Heart left ventricle (tissue), 16 donors: ENCODE data around the gene NR2F1. TPM values are rescaled to one million over a fixed set of nuclear protein-coding genes. Genes with fewer than 3 reads are reported as not detected.

Experiments
- ATAC-seq, 4 donors: fragments of 200-7000 bp; cut with Tn5 transposase; one replicate each; pipeline ENCODE4 v1.9.1; 2020 to 2022; ENCODE audit warnings: moderate library complexity in 4 of 4, mild to moderate bottlenecking in 3 of 4, moderate number of reproducible peaks in 1 of 4
- DNase-seq, 5 donors: peaks; one replicate each; pipeline ENCODE4 v3.0.0-alpha.2; 2020
- H3K27ac ChIP-seq, 12 donors: fragments of 200-600 bp; sonication (generic) in 4 of 12; one replicate each; pipeline versions ENCODE4 v1.5.0 to v1.8.0; 2016 to 2022; ENCODE audit warnings: mild to moderate bottlenecking in 2 of 12
- H3K27me3 ChIP-seq, 9 donors: fragments of 200-600 bp; sonication (generic) in 2 of 9; one replicate each; pipeline versions ENCODE4 v1.5.1 to v1.8.0; 2016 to 2022; ENCODE audit warnings: mild to moderate bottlenecking in 3 of 9
- H3K36me3 ChIP-seq, 9 donors: fragments of 200-600 bp; sonication (generic) in 2 of 9; one replicate each; pipeline versions ENCODE4 v1.5.0 to v1.8.0; 2018 to 2022; ENCODE audit warnings: mild to moderate bottlenecking in 2 of 9
- H3K4me1 ChIP-seq, 12 donors: fragments of 200-600 bp; sonication (generic) in 4 of 12; one replicate each; pipeline versions ENCODE4 v1.5.0 to v1.8.0; 2016 to 2022; ENCODE audit warnings: mild to moderate bottlenecking in 3 of 12
- H3K4me3 ChIP-seq, 12 donors: fragments of 200-600 bp; sonication (generic) in 4 of 12; one replicate each; pipeline versions ENCODE4 v1.5.0 to v1.8.0; 2017 to 2022; ENCODE audit warnings: mild to moderate bottlenecking in 9 of 12, moderate library complexity in 4 of 12
- H3K9me3 ChIP-seq, 12 donors: fragments of 200-600 bp; sonication (generic) in 4 of 12; one replicate each; pipeline versions ENCODE4 v1.5.0 to v1.8.0; 2016 to 2022; ENCODE audit warnings: mild to moderate bottlenecking in 1 of 12
- POLR2A ChIP-seq, 2 donors: fragments of 450-650 bp; IDR thresholded peaks; one replicate each; pipeline ENCODE4 v1.6.1; 2017; ENCODE audit warnings: antibody characterized with exemption in 2 of 2, mild to moderate bottlenecking in 2 of 2, moderate library complexity in 2 of 2
- WGBS, 4 donors: extraction: QIAGEN DNeasy Blood & Tissue Kit in 2 of 4; methylation state at CpG; one replicate each; pipeline versions ENCODE4 v1.1.5 to v1.1.7; 2013 to 2018; 5-methylcytosine and 5-hydroxymethylcytosine counted together
- intact Hi-C, 10 donors: fragments of 100-400 bp; cut with DNase I; formaldehyde crosslinking; loops; one replicate each; pipeline versions ENCODE4 v1.11.1 to v1.14.2; 2022
- polyA plus RNA-seq, 2 donors: library from polyadenylated mRNA; stranded (reverse); fragments of 200-250 nt; gene quantifications; one replicate each; pipeline ENCODE4 v1.2.3, GENCODE V29; 2013
- total RNA-seq, 9 donors: library from RNA; depleted of rRNA in 2 of 9; stranded (reverse); fragments of >200 nt in 2 of 9; fragmentation: NEBNext Ultra II Directional in 3 of 9; extraction: Animal tissue kit (Norgen Biotek cat#: 25700) in 3 of 9; gene quantifications; one replicate each; pipeline versions ENCODE4 v1.1.0 to v1.2.4, GENCODE V29; 2016 to 2023
- TF ChIP-seq, protein P1 (sequence below), 12 donors: fragments of 200-600 bp; sonication (generic) in 4 of 12; IDR thresholded peaks; one replicate each; pipeline versions ENCODE4 v1.5.0 to v1.8.0; 2018 to 2022; ENCODE audit warnings: antibody characterized with exemption in 12 of 12, mild to moderate bottlenecking in 5 of 12
- donor health status: ischemic (EF 13 %, LVEDD 7.1; RV severe dilation, severe dysfunction).
- donor health status: healthy with polysubstance abuse.
- donor health status: DM: no; HTN: yes; CAD: no.
- donor health status: DM: no; HTN: no; CAD: no.
- donor health status: ischemic (EF 25% LVEDD 6.9; RV normal size, moderate dysfunction).
- donor health status: ischemic (EF 25% LVEDD 5.7; RV mildly dilated, moderate dysfunction).
- donor health status: healthy.
- donor health status: DM: yes; HTN: yes; CAD: no.
- donor health status: ischemic (EF 35%, LVEDD 5.7; RV mildly dilated, moderate dysfunction).
- donor health status: nonischemic (EF 11% LVEDD 7.7; RV severe dilation, severe dysfunction).
- donor health status: DM: yes; HTN: yes; CAD: no.
- donor health status: PGD.
- donor health status: ischemic (EF 29% LVEDD 5.4; RV normal size, mild dysfunction).
- donor health status: nonischemic (EF 23%, LVEDD 6.1; RV moderate dilation, normal function).

Gene NR2F1
- total and polyA plus RNA-seq, 11 donors = 0.37 to 13.5 (median 0.57) TPM; not detected in 3

DNA sequence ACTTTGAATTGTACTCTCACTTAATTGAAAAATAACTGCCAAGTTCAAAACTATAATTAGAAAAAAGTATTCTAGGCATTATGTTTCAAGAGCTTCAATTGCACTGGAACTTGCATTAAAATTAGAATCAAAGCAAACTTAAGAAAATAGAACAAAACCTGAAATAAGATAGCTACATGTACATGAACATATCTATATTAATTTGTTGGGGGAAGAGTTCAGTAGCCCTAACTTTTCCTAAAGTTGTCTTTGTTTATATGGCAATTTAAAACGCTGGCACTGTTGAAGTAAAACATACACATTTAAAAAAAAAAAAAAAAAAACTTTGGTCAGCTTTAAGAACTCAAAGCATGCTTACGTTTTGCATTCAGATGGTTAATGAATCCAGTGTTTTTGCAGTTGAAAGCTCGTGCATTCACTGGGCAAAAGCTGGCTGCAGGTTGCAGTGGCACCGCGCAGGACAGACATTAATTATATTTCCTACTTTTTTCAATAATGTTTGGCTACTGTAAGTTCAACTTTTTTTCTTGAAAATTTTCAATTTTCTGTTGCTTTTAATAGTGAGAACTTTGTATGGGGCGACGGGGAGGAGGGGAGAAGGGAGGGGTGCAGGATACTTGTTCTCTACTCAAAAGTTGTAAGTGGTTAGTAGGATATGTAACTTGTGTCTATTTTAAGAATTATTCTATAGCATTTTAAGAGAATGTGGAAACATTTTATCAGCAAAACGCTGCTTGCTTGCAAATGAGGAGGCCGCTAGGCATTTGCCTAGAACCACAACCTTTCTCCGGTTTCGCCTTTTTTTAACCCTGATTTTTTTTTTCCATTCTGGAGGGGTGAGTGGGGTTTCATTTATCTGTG, 3.9 kb downstream of the NR2F1 start:
- WGBS, 4 donors = 40 to 55% (median 52%) methylated on average over 11 of the region's 11 CpGs
- no peak overlapping the region for H3K27ac ChIP-seq
- H3K4me3 ChIP-seq = no peak overlapping the region
- TF ChIP-seq POLR2A (IDR thresholded peaks at IDR 0.05) = no peak
- TF ChIP-seq, protein P1, sequence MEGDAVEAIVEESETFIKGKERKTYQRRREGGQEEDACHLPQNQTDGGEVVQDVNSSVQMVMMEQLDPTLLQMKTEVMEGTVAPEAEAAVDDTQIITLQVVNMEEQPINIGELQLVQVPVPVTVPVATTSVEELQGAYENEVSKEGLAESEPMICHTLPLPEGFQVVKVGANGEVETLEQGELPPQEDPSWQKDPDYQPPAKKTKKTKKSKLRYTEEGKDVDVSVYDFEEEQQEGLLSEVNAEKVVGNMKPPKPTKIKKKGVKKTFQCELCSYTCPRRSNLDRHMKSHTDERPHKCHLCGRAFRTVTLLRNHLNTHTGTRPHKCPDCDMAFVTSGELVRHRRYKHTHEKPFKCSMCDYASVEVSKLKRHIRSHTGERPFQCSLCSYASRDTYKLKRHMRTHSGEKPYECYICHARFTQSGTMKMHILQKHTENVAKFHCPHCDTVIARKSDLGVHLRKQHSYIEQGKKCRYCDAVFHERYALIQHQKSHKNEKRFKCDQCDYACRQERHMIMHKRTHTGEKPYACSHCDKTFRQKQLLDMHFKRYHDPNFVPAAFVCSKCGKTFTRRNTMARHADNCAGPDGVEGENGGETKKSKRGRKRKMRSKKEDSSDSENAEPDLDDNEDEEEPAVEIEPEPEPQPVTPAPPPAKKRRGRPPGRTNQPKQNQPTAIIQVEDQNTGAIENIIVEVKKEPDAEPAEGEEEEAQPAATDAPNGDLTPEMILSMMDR (IDR thresholded peaks at IDR 0.05) = no peak
- H3K27me3 ChIP-seq = peaks cover 36 to 89% (median 55%) of the 10 kb centered on the region in 9 donors
- no peaks in the 10 kb centered on the region for H3K36me3 ChIP-seq
- H3K4me1 ChIP-seq = peaks cover 0 to 32% (median 10%) of the 10 kb centered on the region in 12 donors
- DNase-seq (no peak), ATAC-seq (no peak)
- intact Hi-C loops = loop anchor here in 4 of 10 donors (10.0 kb wide), 3 partner anchors 328 to 1148 kb away; no protein-coding TSS in a partner anchor
- no peaks in the 10 kb centered on the region for H3K9me3 ChIP-seq

GRCh38 chr5:93587597-93588351, 4.8 kb downstream of the NR2F1 start:
- no peaks in the 10 kb centered on the region for H3K36me3 ChIP-seq
- TF ChIP-seq, protein P1 (IDR thresholded peaks at IDR 0.05) = no peak
- no peak for TF ChIP-seq POLR2A (IDR thresholded peaks at IDR 0.05)
- H3K27me3 ChIP-seq = peaks cover 35 to 85% (median 50%) of the 10 kb centered on the region in 9 donors
- peaks cover 0 to 28% (median 8%) of the 10 kb centered on the region in 12 donors for H3K4me1 ChIP-seq
- H3K4me3 ChIP-seq = no peak overlapping the region
- peak in 1 of 5 donors; percentile 23 for DNase-seq
- WGBS, 4 donors = 19 to 54% (median 37%) methylated on average over 40 to 59 of the region's 59 CpGs
- no peaks in the 10 kb centered on the region for H3K9me3 ChIP-seq
- H3K27ac ChIP-seq = no peak overlapping the region
- ATAC-seq = no peak
- intact Hi-C loops = loop anchor here in 4 of 10 donors (10.0 kb wide), 3 partner anchors 327 to 1147 kb away; no protein-coding TSS in a partner anchor

GRCh38 chr5:93588352-93589151, 5.5 kb downstream of the NR2F1 start:
- no peaks in the 10 kb centered on the region for H3K36me3 ChIP-seq
- WGBS, 4 donors = 26 to 55% (median 47%) methylated on average over 35 to 78 of the region's 78 CpGs
- H3K9me3 ChIP-seq = no peaks in the 10 kb centered on the region
- DNase-seq (no peak), ATAC-seq (no peak)
- TF ChIP-seq, protein P1 (IDR thresholded peaks at IDR 0.05) = no peak
- no peak for TF ChIP-seq POLR2A (IDR thresholded peaks at IDR 0.05)
- H3K4me1 ChIP-seq = peaks cover 0 to 21% (median 5%) of the 10 kb centered on the region in 12 donors
- intact Hi-C loops = loop anchor here in 4 of 10 donors (10.0 kb wide), 3 partner anchors 326 to 1146 kb away; no protein-coding TSS in a partner anchor
- H3K27me3 ChIP-seq = peaks cover 28 to 87% (median 52%) of the 10 kb centered on the region in 9 donors
- no peak overlapping the region for H3K27ac ChIP-seq
- H3K4me3 ChIP-seq = no peak overlapping the region
